ENCODE data around the gene SYT8. TPM values are rescaled to one million over a fixed set of nuclear protein-coding genes. Genes with fewer than 3 reads are reported as not detected.

SYT8 gene
- polyA plus RNA-seq, 4 donors: 0.42 to 1.1 TPM; not detected in 2

GRCh38 chr11:1817000-1817399 lies 17.8 kb upstream of the SYT8 start:
- DNase-seq (ENCODE audit: low read depth in 4 of 4, low spot score in 3 of 4): no peak

GRCh38 chr11:1817511-1817910 lies 17.3 kb upstream of the SYT8 start:
- no peak for DNase-seq (ENCODE audit: low read depth in 4 of 4, low spot score in 3 of 4)

- no peak for DNase-seq (ENCODE audit: low read depth in 4 of 4, low spot score in 3 of 4)
Observed at GRCh38 chr11:1819074-1819473, 15.7 kb upstream of the SYT8 start.

- no peak for DNase-seq (ENCODE audit: low read depth in 4 of 4, low spot score in 3 of 4)
Observed at GRCh38 chr11:1820463-1821325, 14.1 kb upstream of the SYT8 start.

- no peak for DNase-seq (ENCODE audit: low read depth in 4 of 4, low spot score in 3 of 4)
Observed at GRCh38 chr11:1821562-1821961, 13.2 kb upstream of the SYT8 start.

- no peak for DNase-seq (ENCODE audit: low read depth in 4 of 4, low spot score in 3 of 4)
Observed at GRCh38 chr11:1822648-1823375, 12.0 kb upstream of the SYT8 start.

- no peak for DNase-seq (ENCODE audit: low read depth in 4 of 4, low spot score in 3 of 4)
Observed at GRCh38 chr11:1823376-1824220, 11.2 kb upstream of the SYT8 start.

- DNase-seq (ENCODE audit: low read depth in 4 of 4, low spot score in 3 of 4): no peak
Observed at GRCh38 chr11:1824221-1825038, 10.4 kb upstream of the SYT8 start.

GRCh38 chr11:1825039-1825740 lies 9.6 kb upstream of the SYT8 start:
- DNase-seq (ENCODE audit: low read depth in 4 of 4, low spot score in 3 of 4): no peak

GRCh38 chr11:1825785-1826451 lies 8.9 kb upstream of the SYT8 start:
- DNase-seq (ENCODE audit: low read depth in 4 of 4, low spot score in 3 of 4): no peak

GRCh38 chr11:1826552-1827094 lies 8.2 kb upstream of the SYT8 start:
- DNase-seq (ENCODE audit: low read depth in 4 of 4, low spot score in 3 of 4): no peak

- DNase-seq (ENCODE audit: low read depth in 4 of 4, low spot score in 3 of 4): no peak
Observed at GRCh38 chr11:1827095-1827813, 7.5 kb upstream of the SYT8 start.

GRCh38 chr11:1827931-1828330 lies 6.9 kb upstream of the SYT8 start:
- no peak for DNase-seq (ENCODE audit: low read depth in 4 of 4, low spot score in 3 of 4)

- no peak for DNase-seq (ENCODE audit: low read depth in 4 of 4, low spot score in 3 of 4)
Observed at GRCh38 chr11:1828542-1828941, 6.2 kb upstream of the SYT8 start.

GRCh38 chr11:1829039-1829820 lies 5.6 kb upstream of the SYT8 start:
- DNase-seq (ENCODE audit: low read depth in 4 of 4, low spot score in 3 of 4): no peak

- DNase-seq (ENCODE audit: low read depth in 4 of 4, low spot score in 3 of 4): no peak
Observed at GRCh38 chr11:1830004-1830321, 4.8 kb upstream of the SYT8 start.
